NCI-H2196 (cell line): Measurements from ENCODE around the gene C16orf46.

ENCODE experiments used
- DNase-seq: peaks from one replicate; lab custom pipeline; 2025; ENCODE audit not compliant: unreplicated experiment; lab: John Stamatoyannopoulos, UW

C16orf46 gene

DNA sequence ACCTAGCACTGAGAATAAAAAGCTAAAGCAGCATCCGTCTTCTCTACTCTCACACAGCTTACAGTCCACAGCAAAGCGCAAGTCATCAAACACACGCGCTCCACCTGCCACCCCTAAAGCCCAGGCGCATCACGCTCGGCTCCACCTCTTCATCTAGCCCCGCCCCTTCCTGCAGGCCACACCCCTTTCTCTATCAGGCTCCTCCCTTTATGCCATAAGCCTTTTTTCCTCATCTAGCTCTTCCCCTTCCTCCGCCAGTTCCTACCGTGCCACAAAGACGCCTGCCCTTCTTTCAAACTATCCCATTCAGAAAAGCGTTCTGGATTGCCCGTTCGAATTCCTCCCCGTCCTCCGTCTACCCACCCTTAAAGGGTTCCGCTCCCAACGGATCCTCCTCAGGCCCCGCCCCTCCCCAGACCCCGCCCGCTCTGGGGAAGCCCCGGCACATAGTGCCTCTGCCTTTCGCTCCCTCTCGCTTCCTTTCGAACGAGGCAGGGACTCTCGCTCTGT lies 417 bp downstream of the C16orf46 start:
- peak; percentile 81 for DNase-seq

DNA sequence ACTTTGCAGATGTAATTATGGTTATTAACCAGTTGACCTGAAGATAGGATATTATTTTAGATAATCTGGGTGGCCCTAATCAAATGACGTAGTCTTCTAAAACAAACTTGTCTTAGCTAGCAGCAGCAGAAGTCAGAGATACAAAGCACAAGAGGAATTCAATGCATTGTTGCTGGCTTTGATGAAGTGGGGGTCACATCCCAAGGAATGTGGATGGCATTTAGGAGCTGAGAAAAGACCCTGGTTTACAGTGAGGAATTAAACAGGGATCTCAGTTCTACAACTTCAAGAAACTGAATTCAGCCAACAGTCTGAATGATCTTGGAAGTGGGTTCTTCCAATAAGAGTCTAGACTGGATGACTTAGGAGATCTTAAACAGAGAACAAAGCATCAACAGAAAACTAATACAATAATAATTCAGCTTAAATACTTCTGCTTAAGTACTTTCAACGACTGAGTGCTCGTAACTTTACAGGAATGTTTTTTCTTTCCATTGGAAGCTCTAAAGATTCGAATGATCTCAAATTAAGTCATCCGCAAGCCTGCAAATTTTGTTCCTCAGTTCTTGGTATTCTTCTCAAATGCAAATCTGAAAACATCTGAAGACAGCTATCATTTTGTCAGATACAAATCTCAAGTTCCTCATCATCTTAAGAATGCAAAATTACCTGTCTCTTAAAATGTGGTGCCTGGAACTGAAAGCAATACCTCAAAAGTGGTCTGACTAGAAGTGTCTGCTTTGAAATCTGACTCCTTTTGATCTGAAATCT lies 3.3 kb downstream of the C16orf46 start:
- no peak for DNase-seq

DNA sequence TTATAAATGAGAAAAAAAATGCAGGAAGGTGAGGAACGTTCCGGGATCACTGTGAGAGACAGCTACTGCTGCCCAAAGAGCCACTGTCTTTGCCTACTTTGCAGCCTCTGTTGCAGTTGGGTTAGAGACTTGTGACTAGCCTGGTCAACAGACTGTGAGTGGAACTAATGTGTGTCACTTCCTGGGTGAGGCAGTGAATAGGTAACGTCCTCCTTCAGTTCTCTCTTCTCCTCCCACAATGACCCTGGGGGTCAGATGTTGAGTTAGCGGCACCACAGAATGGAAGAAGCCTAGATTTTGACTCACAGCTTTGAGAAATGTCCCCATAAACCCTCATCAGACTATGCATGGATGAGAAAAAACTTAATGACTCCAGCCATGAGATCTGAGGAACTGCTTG lies 5.2 kb downstream of the C16orf46 start:
- DNase-seq = no peak

DNA sequence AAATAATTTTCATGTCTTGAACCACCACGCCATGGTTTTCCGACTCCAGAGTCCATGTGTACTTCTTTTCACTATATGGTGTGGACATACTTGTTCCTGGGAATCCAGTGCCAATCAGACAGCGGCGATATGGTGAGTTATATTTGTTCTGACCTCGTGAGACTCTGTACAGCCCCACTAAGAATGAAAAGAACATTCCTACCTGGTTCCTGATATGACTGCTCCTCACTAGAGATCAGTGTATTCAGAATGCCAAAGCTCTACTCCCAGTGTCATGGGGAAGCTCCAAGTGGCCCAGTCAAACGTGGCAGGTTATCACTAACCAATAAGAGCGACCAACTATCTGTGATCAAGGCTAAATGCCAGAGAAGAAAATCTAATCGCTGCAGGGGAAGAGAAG lies 6.1 kb downstream of the C16orf46 start:
- DNase-seq = no peak

DNA sequence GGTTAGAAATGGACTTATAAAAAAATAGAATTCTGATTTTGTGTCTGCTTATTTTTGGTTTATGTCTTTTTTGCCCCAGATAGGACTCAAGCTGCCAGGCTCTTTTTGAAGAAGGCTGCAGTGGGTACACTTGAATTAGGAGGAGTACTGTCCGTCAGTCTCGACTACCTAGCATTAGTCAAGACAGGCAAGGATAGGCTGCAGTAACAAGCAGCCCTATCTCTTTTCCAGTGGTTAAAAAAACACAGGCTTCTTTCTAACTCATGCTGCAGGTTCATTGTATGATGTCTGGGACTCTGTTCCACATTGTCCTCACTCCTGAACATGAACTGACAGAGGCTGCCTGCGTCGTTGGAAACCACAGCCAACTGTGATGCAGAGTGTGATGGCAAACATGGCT lies 8.0 kb downstream of the C16orf46 start:
- DNase-seq = no peak

DNA sequence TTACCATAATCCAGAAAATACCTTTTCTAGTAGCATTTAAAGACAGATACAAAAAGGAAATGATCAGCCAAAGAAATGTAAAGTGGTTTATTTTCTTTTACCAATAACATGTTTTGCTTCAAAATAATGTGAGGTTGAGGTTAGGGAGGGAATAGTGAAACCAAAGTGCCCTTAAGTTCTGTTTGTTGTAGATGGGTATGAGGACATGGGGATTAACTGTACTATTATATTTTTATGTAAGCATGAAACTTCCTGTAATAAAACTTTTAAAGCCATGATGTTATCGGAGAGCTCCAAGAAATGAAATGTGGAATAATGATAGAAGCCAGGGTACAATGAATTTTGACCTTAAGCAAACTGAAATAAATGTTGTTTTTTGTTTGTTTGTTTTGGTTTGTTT lies 9.9 kb downstream of the C16orf46 start:
- no peak for DNase-seq

DNA sequence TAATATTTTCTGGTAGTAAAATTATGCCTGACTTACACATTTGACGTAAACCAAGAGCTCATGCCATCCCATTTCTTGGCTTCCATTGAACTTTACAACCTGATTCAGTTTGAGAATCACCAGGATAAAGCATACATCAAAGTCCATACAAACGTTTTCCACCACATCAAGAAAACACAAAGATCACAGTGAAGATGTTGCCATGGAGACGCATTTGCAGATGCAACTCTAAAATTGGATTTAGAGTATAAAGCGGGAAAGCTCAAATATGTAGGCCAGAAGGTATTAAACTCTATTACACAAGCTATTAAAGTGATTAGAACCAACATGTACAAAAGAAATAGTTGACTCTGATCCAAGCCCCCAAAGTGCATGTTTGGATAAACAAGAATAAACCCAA lies 10.4 kb downstream of the C16orf46 start:
- no peak for DNase-seq

DNA sequence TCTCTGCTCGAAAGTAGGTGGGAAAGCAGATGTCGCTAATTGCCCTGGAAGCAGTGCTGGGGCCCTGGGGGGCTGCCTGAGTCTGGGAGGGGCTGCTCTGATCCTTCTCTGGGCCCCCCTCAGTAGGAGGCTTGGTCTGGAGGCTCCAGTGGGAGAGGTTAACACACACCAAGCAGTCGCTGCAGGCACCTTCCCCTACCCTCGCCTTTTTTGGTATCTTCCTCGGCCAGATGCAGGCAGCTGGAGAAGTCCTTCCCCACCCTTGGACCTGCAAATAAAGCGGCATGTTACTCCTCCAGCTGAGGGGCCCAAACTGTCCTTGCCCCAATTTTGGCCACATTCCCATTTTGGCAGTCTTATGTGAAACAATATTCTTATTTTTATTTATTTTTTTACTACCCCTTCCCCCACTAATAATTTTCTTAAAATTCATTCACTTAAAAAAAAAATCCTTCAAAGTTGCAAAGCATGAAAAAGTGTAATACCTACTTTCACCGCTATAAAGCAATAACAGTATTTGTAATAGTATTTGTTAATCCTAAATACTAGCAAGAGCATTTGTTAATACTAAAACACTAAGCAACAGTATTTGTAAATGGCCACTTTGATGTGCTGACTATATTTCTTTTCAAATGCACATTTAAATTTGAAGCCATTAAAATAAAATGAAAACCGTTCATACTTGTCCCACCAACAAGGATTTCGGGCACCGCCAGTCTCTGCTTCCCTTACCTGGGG lies 15.0 kb downstream of the C16orf46 start:
- no peak for DNase-seq

DNA sequence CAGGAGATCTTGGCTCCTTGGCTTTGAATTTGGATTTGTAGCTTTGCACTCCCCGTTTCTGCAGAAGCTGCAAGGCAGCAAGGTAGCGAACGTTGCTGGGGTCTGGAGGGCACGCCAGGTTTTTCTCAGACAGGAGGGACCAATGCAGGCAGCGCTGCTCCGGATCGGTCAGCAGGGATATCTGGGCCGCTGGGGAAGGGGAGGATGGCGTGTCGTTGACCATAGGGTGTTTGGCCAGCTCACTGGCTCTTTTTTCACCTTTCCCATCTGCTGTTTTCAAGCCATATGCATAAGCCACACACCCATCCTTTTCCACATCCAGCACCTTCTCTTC lies 15.8 kb downstream of the C16orf46 start:
- no peak for DNase-seq

DNA sequence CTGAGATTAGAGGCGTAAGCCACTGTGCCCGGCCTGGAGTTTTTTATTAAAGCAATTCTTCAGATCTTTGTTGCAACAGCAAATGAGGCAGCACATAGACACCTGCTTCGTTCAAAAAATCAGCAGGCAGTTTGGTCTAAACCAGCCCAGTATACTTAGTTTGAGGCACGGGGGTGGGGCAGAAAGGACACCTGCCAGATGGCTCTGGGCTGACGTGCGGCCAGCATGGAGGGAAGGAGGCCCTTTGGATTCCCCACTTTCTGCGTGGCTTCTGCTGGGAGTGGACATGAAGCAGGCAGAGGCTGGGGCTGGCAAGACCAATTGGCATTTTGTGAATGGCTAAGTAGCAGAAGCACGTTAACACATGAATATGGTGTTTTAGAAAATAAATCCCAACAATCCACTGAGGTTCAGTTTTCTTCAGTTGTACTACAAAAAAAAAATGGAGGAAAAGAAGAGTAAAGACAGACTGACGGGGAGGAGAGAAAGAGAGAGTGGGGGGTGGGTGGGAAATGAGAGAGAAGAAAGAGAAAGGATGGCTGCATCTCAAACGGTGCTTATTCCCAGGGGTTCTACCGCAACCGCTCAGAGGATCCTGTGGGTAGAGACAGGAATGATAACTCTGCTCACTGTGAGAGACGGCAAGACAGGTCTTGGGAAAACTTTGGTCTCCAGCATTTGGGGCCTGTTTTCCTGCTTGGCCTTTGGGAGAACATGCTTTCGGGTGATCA lies 16.3 kb downstream of the C16orf46 start:
- no peak for DNase-seq

DNA sequence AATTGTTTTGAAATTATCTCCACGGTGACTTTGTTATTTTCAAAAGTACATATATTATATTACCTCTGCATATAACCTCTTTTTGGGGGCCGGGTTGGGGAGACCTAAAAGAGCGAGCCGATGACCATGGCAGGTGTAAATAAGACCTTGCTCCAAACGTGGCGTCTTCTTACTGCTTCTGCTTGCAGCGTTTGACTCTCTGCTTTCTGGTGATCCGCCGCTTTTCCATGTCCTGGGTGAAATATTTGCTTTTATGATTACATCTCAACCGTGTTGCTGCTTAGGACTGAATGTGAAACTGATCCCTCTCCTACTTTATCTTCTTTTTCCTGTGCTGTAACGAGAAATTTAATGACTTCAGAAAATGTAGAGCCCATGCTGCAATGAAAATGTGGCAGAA lies 23.3 kb downstream of the C16orf46 start:
- DNase-seq = no peak

DNA sequence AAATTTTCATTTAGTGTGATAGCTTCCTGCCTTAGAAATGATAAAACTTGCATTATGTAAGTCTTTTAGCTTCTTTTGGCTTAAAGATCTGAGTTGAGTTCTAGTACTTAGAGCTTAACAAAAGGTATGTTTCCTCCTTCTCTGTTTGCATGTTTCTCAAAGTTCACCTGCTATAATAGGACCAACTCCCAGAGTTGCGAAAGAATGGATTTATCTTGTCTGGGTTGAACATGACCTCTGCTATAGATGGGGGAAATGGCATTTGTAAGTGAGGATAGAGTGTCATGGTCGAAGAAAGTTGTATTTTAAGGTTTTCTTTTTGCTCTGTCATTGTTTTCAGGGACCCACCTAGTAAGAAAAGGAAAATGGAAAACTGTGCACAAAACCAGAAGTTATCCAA lies 34.2 kb downstream of the C16orf46 start:
- no peak for DNase-seq

DNA sequence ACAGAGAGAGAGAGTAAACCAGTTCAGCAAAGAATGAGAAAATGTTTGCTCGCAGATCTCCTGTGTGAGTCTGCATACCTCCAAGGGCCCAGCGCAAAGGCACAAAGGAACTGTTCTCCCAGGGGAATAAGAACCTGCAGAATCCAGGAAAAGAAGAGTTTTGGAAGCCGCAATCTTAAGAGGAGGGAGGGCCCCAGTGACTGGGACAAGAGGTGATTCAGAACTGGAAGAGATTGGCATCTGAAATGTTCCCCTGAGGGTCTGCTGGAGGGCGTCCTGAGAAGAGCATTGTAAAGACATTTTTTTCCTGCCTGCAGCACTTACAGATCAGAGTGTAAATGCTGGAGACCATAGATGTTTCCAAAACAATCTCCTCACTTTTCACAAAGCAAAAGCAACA lies 35.3 kb downstream of the C16orf46 start:
- no peak for DNase-seq

DNA sequence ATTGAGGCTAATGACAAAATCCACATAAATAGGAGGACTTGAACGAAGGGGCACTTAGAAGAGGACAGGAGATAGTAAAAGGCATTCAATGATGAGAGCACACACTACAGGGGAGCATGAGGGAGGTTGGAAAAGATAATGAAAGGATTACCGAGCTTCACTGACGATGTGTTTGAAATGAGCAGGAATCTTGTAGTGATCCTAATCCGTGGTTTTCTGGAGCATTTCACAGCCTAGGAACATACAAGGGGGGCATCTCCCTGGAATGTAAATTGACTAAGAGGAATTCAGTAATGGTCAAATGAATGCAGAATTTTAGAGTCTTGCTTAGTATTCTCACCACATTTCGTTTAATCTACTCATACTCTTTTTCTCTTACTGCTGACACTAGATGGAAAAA lies 36.2 kb downstream of the C16orf46 start:
- DNase-seq = no peak

DNA sequence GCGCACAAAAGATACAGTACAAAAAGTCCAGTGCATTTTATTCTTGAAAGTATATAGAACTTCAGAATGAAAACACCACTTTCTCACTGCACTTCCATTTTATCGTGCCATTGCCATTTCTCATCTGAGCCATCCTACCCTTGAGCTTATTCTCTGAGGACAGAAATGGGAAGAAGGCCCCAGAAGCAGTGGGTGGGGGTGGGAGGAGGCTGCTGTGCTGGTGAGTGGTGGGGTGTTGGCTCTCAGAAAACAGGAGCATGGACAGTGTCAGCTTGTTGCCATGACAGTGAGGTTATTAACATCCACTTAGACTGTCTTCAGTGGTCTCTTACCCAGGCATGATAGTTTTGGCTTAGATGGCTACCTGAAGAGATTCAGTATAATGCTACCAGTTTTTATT lies 36.9 kb downstream of the C16orf46 start:
- DNase-seq = no peak

DNA sequence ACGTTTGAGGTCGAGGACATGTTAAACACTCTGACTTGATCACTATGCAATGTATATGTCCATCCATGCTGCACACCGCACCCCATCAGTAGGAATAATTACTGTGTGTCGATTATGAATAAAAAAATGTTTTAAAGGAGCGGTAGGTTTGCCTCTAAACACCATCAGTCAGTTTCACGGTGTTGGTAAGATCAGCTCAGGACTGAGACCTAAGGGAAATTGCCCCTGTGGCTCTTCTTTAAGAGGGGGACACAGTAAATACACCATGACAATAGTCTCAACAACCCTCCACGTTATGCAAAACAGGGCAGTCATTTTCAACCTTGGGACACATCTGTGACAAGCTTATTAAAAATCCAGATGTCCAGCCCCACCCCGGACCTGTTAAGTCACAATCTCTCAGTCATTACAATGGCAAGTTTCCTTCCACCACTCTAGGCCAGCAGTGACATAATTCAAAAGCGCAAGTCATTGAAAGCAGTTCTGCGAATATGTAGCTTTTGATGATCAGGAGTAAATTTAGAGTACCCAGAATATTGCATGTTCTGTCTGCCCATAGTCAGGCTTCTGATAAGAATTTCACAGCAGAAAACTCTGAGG lies 40.2 kb downstream of the C16orf46 start:
- no peak for DNase-seq

DNA sequence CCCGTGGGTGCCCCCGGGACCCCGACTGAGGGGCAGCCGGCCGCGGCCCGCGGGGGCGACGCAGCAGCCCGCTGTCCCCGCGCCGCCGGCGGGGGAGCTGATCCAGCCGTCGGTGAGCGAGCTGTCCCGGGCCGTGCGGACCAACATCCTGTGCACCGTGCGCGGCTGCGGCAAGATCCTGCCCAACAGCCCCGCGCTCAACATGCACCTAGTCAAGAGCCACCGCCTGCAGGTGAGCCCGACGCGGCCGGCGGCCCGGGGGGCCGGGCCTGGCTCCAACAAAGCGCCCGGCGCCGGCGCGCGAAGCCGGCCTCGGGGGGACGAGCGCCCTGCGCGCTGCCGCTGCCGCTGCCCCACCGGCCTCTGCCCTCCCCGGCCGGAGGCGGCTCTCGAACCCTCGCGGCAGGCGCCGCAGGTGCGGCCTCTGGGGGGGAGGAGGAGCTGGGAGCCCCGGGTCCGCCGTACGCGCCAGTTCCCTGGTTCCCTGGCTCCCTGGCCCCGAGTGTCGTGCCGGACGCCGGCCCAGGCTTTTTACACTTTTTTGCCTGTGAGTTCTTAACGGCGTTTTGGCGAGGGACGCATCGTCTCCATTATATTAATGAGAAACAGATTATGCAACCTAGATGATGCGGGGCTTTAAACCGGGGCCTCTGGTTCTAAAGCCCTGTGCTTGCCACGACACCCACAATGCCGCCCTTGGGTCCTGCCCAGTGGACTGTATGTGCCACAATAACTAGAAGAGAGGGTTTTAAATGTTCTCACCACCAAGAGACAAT lies 40.9 kb downstream of the C16orf46 start:
- no peak for DNase-seq

DNA sequence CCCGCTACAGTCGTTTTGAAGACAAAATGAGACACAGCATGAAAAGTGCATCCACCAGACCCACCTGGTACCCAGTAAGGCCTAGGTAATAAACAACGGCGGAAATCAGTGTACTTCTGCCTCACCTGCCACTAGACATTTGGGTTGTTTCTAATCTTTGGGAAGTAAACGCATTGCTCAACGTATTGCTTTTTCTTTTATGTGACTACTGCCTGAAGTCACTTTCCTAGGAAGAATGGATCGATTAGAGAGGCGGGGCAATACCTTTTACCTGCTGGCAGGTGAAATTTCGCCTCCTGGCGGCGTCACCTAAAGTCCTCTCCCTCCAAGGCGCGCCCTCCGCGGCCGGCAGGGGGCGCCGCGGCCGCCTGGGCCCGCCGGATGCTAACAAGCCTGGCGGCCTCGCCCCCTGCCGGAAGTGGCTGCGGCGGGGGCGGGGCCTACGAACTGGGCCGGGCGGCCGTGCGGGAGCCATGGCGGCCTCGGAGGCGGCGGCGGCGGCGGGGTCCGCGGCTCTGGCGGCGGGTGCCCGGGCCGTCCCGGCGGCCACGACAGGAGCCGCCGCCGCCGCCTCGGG lies 41.6 kb downstream of the C16orf46 start, which contains the start of gene ATMIN:
Gene ATMIN, plus strand, starts transcription at position 445 of the 577 bp plus-strand sequence. Its CDS starts 29 bp downstream, at position 474.
- peak; percentile 83 for DNase-seq

DNA sequence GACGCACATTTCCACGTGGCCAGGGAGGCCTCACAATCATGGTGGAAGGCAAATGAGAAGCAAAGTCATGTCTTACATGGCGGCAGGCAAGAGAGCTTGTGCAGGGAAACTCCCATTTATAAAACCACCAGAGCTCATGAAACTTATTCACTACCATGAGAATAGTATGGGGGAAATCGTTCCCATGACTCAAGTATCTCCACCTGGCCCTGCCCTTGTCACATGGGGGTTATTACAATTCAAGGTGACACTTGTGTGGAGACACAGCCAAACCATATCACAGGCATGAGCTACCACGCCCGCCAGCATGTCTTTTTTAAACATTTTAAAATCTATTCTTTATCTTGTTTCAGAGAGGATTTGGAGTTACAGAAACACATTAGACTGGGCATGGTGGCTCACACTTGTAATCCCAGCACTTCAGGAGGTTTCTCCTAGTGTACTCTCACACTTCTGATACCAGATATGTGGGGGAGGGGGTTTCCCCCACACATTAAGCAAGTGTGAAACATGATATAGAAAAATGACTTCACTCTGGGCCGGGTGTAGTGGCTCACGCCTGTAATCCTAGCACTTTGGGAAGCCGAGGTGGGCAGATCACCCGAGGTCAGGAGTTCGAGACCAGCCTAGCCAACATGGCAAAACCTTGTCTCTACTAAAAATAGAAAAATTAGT lies 47.0 kb downstream of the C16orf46 start:
- DNase-seq = no peak

DNA sequence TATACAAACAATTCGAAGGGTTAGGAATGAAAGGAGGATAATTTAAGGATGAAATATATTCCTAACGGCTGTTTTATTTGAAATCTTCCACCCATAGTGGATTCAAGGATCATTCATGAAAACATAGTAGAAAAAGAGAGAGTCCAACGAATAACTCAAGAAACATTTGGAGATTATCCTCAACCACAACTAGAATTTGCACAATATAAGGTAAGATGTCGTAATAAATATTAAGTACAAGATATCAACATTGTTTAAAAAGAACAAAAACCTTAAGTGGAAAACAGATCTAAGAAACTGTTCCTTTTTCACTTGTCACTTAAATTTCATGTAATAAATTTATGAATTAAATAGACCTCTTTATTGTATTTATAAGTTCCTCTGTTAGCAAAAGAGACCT lies 50.6 kb downstream of the C16orf46 start:
- DNase-seq = no peak
